Activated B cell treated with CpG ODN at 0.5 μM for 24 hours (primary cell): ENCODE measurements around the gene UBASH3A. TPM values are rescaled to one million over a fixed set of nuclear protein-coding genes. Genes with fewer than 3 reads are reported as not detected.

Experiments used
- ATAC-seq: fragments of 200-7000 bp; cut with Tn5 transposase; one replicate; pipeline ENCODE4 v1.10.0; 2021; ENCODE audit warnings: low read depth, mild to moderate bottlenecking, moderate library complexity
- CTCF ChIA-PET: fragments of 350-600 bp; sonication (Branson Sonifier 250); formaldehyde crosslinking; loops from one replicate; lab custom pipeline; 2021; ENCODE audit warnings: antibody characterized with exemption; lab: Charles Lee
- POLR2A ChIA-PET: fragments of 350-600 bp; sonication (Branson Sonifier 250); formaldehyde crosslinking; loops from one replicate; lab custom pipeline; 2021; ENCODE audit warnings: antibody characterized with exemption; lab: Charles Lee
- DNase-seq: peaks from one replicate; pipeline ENCODE4 v3.0.0; 2022
- H3K27ac Mint-ChIP-seq: one replicate; pipeline ENCODE4 v1.8.0; 2020; ENCODE audit warnings: mixed read lengths
- H3K27me3 Mint-ChIP-seq: one replicate; pipeline ENCODE4 v1.8.0; 2021; ENCODE audit warnings: mixed read lengths
- H3K36me3 Mint-ChIP-seq: one replicate; pipeline ENCODE4 v1.8.0; 2021; ENCODE audit warnings: low read depth, mixed read lengths
- H3K4me1 Mint-ChIP-seq: one replicate; pipeline ENCODE4 v1.8.0; 2021; ENCODE audit warnings: mixed read lengths
- H3K4me3 Mint-ChIP-seq: one replicate; pipeline ENCODE4 v1.8.0; 2020; ENCODE audit warnings: mild to moderate bottlenecking, mixed read lengths
- H3K9me3 Mint-ChIP-seq: one replicate; pipeline ENCODE4 v1.8.0; 2020; ENCODE audit warnings: mixed read lengths
- intact Hi-C: fragments of 100-400 bp; cut with micrococcal nuclease; formaldehyde crosslinking; loops from one replicate; pipeline ENCODE4 v1.15.1; 2024
- total RNA-seq: library from RNA; stranded (reverse); gene quantifications from 2 replicates; pipeline ENCODE4 v1.2.3, GENCODE V29; 2022
- TF ChIP-seq, protein P1 (sequence below): fragments of 200-600 bp; IDR thresholded peaks from one replicate; pipeline ENCODE4 v1.8.0; 2022; ENCODE audit warnings: antibody characterized with exemption, mild to moderate bottlenecking

UBASH3A gene
- total RNA-seq, 1 donor from 2014 or later, result not detected

DNA sequence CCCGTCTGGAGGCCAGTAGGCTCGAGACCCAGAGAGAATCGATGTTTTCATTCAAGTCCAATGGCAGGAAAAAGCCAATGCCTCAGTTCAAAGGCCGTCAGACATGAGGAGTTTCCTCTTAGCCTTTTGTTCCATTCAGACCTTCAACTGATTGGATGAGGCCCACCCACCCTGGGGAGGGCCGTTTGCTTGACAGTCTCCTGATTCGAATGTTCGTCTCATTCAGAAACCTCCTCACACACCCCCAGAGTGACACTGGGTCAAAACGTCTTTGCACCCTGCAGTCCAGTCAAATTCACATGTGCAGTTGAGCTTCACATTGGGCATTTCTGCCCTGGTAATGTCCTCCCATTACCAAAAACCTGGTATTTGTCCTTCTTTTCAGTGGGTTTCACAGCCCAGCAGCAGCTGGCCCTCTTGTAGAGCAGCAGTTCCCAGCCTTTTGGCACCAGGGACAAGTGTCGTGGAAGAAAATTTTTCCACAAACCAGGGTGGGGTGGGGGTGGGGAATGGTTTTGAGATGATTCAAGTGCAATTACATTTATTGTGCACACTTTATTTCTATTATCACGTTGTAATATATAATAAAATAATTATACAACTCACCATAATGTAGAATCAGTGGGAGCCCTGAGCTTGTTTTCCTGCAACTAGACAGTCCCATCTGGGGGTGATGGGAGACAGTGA lies 52.2 kb downstream of the UBASH3A start:
- ChIA-PET POLR2A (interaction anchor here (0.6 kb wide), 2 partner anchors 85 to 535 kb away, joined by 4 to 5 read pairs; no protein-coding TSS in a partner anchor), CTCF (interaction anchor here (1.4 kb wide), 1 partner anchor 338 kb away, joined by 3 read pairs; no protein-coding TSS in a partner anchor)
- ATAC-seq (no peak), DNase-seq (no peak)
- intact Hi-C loops, result no loop called here
- H3K36me3 Mint-ChIP-seq, result no peaks in the 10 kb centered on the region
- TF ChIP-seq, protein P1, sequence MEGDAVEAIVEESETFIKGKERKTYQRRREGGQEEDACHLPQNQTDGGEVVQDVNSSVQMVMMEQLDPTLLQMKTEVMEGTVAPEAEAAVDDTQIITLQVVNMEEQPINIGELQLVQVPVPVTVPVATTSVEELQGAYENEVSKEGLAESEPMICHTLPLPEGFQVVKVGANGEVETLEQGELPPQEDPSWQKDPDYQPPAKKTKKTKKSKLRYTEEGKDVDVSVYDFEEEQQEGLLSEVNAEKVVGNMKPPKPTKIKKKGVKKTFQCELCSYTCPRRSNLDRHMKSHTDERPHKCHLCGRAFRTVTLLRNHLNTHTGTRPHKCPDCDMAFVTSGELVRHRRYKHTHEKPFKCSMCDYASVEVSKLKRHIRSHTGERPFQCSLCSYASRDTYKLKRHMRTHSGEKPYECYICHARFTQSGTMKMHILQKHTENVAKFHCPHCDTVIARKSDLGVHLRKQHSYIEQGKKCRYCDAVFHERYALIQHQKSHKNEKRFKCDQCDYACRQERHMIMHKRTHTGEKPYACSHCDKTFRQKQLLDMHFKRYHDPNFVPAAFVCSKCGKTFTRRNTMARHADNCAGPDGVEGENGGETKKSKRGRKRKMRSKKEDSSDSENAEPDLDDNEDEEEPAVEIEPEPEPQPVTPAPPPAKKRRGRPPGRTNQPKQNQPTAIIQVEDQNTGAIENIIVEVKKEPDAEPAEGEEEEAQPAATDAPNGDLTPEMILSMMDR, result no peak
- H3K27ac Mint-ChIP-seq, result no peak overlapping the region
- H3K4me3 Mint-ChIP-seq, result no peak overlapping the region
- no peaks in the 10 kb centered on the region for H3K9me3 Mint-ChIP-seq
- H3K4me1 Mint-ChIP-seq, result peaks cover 19% of the 10 kb centered on the region
- no peaks in the 10 kb centered on the region for H3K27me3 Mint-ChIP-seq

GRCh38 chr21:42456457-42456856 lies 52.8 kb downstream of the UBASH3A start:
- TF ChIP-seq, protein P1, result no peak
- intact Hi-C loops, result no loop called here
- no peak for DNase-seq
- Mint-ChIP-seq H3K36me3 (no peaks in the 10 kb centered on the region), H3K4me3 (no peak overlapping the region), H3K27ac (no peak overlapping the region), H3K4me1 (peaks cover 25% of the 10 kb centered on the region), H3K27me3 (no peaks in the 10 kb centered on the region), H3K9me3 (no peaks in the 10 kb centered on the region)
- no peak for ATAC-seq
- ChIA-PET POLR2A (no interaction called here), CTCF (no interaction called here)

DNA sequence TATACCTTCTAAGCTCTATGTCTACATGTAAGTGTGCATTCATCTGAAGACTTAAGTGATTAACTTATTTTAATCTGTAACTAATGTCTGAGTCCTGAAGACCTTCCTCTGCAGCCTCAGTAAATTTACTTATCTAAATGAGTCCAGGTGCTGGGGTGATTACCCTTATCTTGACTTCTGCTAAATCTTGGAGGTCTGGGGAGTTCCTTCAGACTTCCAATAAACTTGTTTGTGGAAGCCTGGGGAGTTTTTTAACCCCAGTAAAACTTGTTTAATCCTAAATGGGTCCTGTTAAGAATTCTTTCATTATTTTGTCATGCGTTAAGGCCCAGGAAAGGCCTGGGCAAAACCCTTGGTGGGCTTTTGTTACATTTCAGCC lies 55.4 kb downstream of the UBASH3A start:
- intact Hi-C loops, result no loop called here
- H3K4me1 Mint-ChIP-seq, result peaks cover 50% of the 10 kb centered on the region
- no peaks in the 10 kb centered on the region for H3K36me3 Mint-ChIP-seq
- DNase-seq (no peak), ATAC-seq (no peak)
- H3K9me3 Mint-ChIP-seq, result no peaks in the 10 kb centered on the region
- no peaks in the 10 kb centered on the region for H3K27me3 Mint-ChIP-seq
- ChIA-PET POLR2A (no interaction called here), CTCF (interaction anchor here (1.2 to 3.5 kb wide), 2 partner anchors 9 to 77 kb away, joined by 3 to 16 read pairs; no protein-coding TSS in a partner anchor)
- H3K27ac Mint-ChIP-seq, result no peak overlapping the region
- TF ChIP-seq, protein P1, result no peak
- no peak overlapping the region for H3K4me3 Mint-ChIP-seq

- DNase-seq (peak; percentile 15), ATAC-seq (no peak)
- no peak overlapping the region for H3K4me3 Mint-ChIP-seq
- peak overlapping the region; percentile 98 for H3K27ac Mint-ChIP-seq
- intact Hi-C loops, result loop anchor here (1.0 to 10.0 kb wide), 10 partner anchors 9 to 455 kb away; partner anchors contain the start of gene RSPH1
- TF ChIP-seq, protein P1, result no peak
- ChIA-PET POLR2A (interaction anchor here (0.9 to 2.1 kb wide), 6 partner anchors 9 to 76 kb away, joined by 3 to 14 read pairs (median 6); partner anchors contain the start of gene SLC37A1), CTCF (interaction anchor here (1.2 to 3.5 kb wide), 2 partner anchors 9 to 77 kb away, joined by 3 to 16 read pairs; no protein-coding TSS in a partner anchor)
- H3K27me3 Mint-ChIP-seq, result no peaks in the 10 kb centered on the region
- no peaks in the 10 kb centered on the region for H3K36me3 Mint-ChIP-seq
- no peaks in the 10 kb centered on the region for H3K9me3 Mint-ChIP-seq
- H3K4me1 Mint-ChIP-seq, result peaks cover 56% of the 10 kb centered on the region
These were observed 56.0 kb downstream of the UBASH3A start for GRCh38 chr21:42459546-42460215.
